Brain microvascular endothelial cell (primary cell): ENCODE data around the gene MYPN.

Experiments
- DNase-seq: peaks from one replicate; pipeline ENCODE4 v3.0.0-alpha.2; 2020
- H3K27ac ChIP-seq: fragments of 250-450 bp; sonication (Bioruptor Pico); 2 replicates; pipeline ENCODE4 v1.5.1; 2020; ENCODE audit warnings: mild to moderate bottlenecking, moderate library complexity
- H3K27me3 ChIP-seq: fragments of 250-450 bp; sonication (Bioruptor Pico); replicated peaks from 2 replicates; pipeline ENCODE4 v1.5.1; 2020; ENCODE audit warnings: mild to moderate bottlenecking
- H3K36me3 ChIP-seq: fragments of 250-450 bp; sonication (Bioruptor Pico); replicated peaks from 2 replicates; pipeline ENCODE4 v1.5.1; 2020; ENCODE audit warnings: mild to moderate bottlenecking
- H3K4me3 ChIP-seq: 2 replicates; pipeline ENCODE4 v1.5.1; 2011; ENCODE audit warnings: low read depth, mild to moderate bottlenecking, control low read depth, low read length, moderate library complexity
- in situ Hi-C: cut with HindIII; loops from 2 replicates; pipeline ENCODE4 v1.10.0; 2017; ENCODE audit warnings: low sequenced_read_pairs, low pct_ligation_motif_present
- TF ChIP-seq, protein P1 (sequence below): IDR thresholded peaks from 2 replicates; pipeline ENCODE4 v1.5.1; 2011; ENCODE audit warnings: low read depth, mild to moderate bottlenecking, moderate library complexity, low read length, control low read depth, inconsistent platforms; ENCODE audit errors: missing control alignments

The MYPN gene

GRCh38 chr10:68144709-68145108 lies 35.4 kb downstream of the MYPN start:
- in situ Hi-C loops, result no loop called here
- H3K36me3 ChIP-seq, result no peaks in the 10 kb centered on the region
- H3K4me3 ChIP-seq, result no peak overlapping the region
- no peak overlapping the region for H3K27ac ChIP-seq
- H3K27me3 ChIP-seq, result no peaks in the 10 kb centered on the region
- no peak for DNase-seq
- TF ChIP-seq, protein P1, sequence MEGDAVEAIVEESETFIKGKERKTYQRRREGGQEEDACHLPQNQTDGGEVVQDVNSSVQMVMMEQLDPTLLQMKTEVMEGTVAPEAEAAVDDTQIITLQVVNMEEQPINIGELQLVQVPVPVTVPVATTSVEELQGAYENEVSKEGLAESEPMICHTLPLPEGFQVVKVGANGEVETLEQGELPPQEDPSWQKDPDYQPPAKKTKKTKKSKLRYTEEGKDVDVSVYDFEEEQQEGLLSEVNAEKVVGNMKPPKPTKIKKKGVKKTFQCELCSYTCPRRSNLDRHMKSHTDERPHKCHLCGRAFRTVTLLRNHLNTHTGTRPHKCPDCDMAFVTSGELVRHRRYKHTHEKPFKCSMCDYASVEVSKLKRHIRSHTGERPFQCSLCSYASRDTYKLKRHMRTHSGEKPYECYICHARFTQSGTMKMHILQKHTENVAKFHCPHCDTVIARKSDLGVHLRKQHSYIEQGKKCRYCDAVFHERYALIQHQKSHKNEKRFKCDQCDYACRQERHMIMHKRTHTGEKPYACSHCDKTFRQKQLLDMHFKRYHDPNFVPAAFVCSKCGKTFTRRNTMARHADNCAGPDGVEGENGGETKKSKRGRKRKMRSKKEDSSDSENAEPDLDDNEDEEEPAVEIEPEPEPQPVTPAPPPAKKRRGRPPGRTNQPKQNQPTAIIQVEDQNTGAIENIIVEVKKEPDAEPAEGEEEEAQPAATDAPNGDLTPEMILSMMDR, result no peak

- no peak overlapping the region for H3K27ac ChIP-seq
- no peaks in the 10 kb centered on the region for H3K27me3 ChIP-seq
- DNase-seq, result no peak
- in situ Hi-C loops, result no loop called here
- H3K36me3 ChIP-seq, result no peaks in the 10 kb centered on the region
- TF ChIP-seq, protein P1, result no peak
- no peak overlapping the region for H3K4me3 ChIP-seq
Measured at GRCh38 chr10:68145705-68146104, 36.4 kb downstream of the MYPN start.

DNA sequence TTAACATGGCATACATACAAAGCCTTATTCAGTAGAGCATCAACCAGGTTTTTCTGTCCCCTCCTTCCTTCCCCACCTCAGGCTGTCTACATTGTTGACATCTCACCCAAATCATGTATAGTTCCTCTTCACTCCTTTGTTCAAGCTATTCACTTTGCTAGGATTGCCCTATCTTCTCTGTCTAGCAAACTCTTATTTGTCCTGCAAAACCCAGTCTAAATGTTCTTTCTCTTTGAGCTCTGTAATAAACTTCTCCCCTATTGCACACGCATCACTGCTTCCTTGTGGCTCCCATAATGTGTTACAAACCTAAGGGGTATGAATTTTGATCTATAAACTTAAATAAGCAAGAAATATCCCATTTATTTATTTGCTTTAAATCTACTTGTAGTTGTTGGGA lies 36.8 kb downstream of the MYPN start:
- H3K27me3 ChIP-seq, result no peaks in the 10 kb centered on the region
- DNase-seq, result no peak
- H3K36me3 ChIP-seq, result no peaks in the 10 kb centered on the region
- H3K4me3 ChIP-seq, result no peak overlapping the region
- in situ Hi-C loops, result no loop called here
- H3K27ac ChIP-seq, result no peak overlapping the region
- TF ChIP-seq, protein P1, result no peak

DNA sequence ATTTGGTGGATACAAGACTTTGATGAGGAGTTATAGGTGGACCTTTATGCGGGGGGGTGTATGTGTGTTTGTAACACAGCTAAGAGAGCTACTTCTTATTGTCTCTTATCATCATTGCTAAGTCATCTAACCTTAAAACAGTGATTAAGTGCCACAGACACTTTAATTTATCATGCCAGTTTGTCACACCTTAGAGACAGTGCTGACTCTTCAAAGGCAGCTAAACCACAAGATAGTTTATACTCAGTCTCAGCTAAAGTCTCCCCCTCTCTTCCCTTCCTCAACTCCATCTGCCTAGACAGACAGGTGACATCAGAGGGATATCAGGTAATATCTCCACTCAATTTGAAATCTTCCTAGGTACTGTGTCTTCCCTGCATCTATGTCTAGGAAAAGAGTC lies 42.2 kb downstream of the MYPN start:
- H3K36me3 ChIP-seq, result no peaks in the 10 kb centered on the region
- no peaks in the 10 kb centered on the region for H3K27me3 ChIP-seq
- in situ Hi-C loops, result no loop called here
- TF ChIP-seq, protein P1, result no peak
- no peak for DNase-seq
- H3K27ac ChIP-seq, result no peak overlapping the region
- H3K4me3 ChIP-seq, result no peak overlapping the region

DNA sequence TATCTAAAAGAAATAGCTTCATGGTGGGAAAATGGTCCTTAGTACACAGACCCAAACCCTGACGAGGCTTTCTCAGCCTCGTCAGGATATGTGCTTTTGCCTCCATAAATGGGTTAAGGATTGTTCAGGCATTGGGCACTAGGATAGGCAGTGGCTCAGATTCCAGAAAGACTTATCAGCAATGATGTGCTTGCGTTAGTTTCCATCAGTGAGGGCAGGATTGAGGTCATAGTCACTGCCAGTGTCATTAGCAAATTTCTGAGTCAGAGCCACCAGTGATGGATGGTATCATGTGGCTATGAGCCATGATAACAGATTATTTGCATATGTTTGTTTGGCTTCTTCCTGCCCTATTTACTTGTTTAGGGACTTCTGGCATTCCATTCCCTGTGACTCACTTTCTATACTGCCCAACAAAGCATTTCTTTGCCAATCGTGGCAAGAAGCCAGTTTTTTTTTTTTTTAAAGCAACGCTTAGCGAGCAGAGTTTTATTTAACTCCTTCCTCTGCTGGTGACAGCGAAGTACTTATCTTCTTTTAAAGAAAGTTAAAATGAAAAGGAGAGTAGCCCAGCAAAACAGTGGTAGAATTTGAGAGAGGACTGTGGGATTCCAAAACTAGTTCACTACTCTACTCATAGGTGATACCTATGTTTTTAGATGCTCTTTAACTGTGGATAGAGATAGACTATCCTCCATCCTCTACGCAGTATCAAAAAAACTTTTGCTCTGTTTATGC lies 44.4 kb downstream of the MYPN start:
- Histone ChIP-seq H3K36me3 (no peaks in the 10 kb centered on the region), H3K4me3 (no peak overlapping the region), H3K27ac (peak overlapping the region; percentile 63), H3K27me3 (no peaks in the 10 kb centered on the region)
- TF ChIP-seq, protein P1, result peak; percentile 16
- in situ Hi-C loops, result no loop called here
- DNase-seq, result peak; percentile 93

DNA sequence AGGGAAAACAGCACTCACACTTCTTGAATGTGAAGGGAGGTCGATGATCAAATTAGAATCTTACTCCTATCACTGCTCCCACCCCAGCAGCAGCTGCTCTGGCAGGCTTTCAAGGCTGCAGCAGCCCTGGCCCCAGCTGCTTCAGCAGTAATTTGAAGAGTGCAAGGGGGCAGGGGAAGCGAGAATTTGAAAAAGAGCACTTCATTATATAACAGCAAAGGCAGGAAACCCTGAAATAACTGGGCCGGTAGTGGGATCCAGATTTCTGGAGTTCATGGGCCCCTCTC lies 44.9 kb downstream of the MYPN start:
- TF ChIP-seq, protein P1, result no peak
- in situ Hi-C loops, result no loop called here
- peak; percentile 29 for DNase-seq
- Histone ChIP-seq H3K27ac (peak overlapping the region; percentile 63), H3K27me3 (no peaks in the 10 kb centered on the region), H3K4me3 (no peak overlapping the region), H3K36me3 (no peaks in the 10 kb centered on the region)
